HG02623 (cell line): ENCODE data around the gene UCK2.

Experiments
- ATAC-seq: cut with Tn5 transposase; IDR thresholded peaks from one replicate; pipeline ENCODE4 v1.9.1; 2021; ENCODE audit warnings: moderate library complexity; ENCODE audit not compliant: unreplicated experiment

UCK2 gene

DNA sequence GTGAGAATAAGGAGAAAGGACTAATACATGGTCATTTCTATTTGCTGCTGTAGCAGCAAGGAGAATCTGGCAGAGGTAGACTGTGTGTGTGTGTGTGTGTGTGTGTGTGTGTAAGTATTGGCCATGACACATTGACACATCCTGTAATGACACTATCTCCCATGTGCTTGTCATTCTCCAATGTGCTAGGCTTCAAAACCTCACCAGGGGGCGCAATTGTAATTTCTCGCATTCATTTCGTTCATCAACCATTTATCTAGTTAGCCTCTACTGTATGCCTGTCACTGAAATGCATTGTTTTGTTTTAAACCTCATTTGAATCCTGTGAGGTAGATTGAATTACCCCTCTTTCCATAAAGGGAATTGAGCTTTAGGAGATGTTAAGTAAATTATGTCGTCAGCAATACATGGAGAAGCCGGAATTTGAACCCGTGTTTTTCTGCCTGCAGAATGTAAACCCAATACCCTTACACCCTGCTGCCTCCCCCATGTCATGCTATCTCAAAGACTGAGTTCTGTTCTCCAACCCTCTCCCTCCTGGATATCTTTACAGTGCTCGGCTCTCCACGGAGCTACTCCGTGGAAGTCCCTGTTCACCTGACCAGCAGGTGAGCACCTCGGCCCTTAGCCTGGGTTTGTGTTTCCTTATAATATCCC lies 100.8 kb downstream of the UCK2 start:
- no peak for ATAC-seq

DNA sequence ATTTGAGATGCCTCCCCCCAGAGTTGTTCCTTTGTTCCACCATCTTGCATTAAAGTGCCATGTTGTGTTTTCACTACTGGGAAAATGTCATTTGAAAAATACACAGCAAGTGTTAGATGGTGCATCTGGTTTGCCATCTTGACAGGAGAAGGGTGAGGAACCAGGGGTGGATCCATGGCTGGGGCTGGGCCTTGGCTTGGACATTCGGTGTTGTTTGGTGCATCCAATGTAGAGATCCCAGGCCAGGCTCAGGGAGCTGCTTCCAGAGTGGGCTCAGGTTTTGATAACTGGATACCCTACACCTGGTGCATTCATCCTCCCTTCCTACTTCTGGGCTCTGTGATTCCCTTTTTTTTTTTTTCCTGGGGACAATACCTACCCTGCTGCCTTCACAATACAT lies 103.5 kb downstream of the UCK2 start:
- no peak for ATAC-seq

DNA sequence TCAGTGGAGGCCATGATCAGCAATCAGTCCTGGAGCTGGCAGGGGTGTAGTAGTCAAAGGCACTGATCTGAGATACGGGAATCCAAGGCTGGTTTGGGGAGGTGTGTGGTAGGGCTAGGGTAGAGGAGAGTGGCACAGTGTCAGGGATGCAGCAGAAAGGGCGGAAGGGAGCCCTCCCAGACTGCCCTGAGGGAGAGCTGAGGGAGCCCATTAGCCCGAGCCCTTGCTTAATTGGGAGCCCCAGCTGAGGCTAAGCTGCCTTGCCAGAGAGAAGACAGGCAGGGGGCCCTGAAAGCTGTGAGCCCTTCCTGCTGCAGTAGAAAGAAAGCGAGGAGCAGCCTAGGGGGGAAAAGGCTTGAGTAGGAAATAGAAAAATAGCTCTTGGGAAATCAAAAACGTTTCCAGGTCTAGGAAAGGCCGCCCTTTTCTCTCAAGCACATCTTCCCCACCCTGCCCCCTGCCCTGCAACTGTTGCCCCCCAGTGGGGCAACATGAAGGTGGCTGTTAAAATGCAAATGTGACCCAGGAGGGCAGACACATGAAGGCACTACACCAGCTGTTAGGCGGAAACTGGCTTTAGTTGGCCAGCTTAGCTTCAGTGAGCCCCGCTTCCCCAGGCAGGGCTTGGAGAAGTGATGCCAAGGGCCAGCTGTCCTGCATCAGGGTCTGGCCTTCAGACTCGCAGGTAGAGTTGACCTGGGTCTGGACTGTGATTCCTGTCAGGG lies 106.2 kb downstream of the UCK2 start:
- no peak for ATAC-seq

DNA sequence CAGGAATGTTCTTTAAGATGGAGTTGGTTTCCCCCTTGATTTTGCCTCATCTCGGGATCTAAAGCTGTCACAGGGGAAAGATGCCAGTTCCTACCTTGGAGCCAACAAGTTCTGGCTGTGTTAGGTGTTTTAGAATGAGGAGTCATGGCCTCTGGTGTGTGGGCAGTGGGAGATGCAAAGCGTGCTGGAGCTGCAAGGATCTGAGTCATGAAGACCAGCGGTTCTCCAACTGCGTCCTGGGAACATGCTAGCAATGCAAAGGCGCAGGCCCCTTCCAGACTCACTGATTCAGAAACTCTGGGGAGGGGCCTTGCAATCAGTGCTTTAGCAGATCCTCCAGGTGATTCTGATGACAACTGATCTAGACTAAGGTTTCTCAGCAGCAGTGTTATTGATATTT lies 109.1 kb downstream of the UCK2 start:
- no peak for ATAC-seq

DNA sequence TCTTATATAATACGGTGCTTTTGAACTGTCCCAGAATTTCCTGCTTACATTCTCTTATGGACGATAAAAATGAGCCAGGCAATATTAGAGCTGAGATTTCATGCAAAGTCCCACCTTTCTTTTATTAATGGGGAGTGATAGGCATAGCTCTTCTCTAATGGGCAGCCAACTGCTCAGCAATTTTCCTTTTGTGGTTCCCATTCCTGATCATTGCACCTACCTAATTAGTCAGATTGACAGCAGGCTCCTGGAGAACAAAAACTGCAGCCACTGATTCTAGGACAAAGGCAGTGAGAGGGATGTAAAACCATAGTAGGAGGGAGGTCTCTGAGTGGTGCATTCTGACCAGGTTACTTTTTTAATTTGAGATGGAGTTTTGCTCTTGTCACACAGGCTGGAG lies 110.4 kb downstream of the UCK2 start:
- no peak for ATAC-seq

DNA sequence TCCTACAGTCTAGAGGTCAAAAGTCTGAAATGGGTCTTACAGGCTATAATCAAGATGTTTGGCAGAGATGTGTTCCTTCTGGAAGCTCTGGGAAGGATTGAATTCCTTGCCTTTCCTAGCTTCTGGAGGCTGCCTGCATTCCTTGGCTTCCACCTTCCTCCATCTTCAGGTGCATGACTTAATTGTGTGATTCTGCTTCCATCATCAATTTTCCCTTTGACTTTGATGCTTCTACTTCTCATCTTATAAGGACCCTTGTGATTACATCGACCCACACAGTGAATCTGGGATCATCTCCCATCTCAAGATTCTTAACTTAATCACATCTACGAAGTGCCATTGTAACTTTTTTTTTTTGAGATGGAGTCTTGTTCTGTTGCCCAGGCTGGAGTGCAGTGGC lies 111.4 kb downstream of the UCK2 start:
- no peak for ATAC-seq

DNA sequence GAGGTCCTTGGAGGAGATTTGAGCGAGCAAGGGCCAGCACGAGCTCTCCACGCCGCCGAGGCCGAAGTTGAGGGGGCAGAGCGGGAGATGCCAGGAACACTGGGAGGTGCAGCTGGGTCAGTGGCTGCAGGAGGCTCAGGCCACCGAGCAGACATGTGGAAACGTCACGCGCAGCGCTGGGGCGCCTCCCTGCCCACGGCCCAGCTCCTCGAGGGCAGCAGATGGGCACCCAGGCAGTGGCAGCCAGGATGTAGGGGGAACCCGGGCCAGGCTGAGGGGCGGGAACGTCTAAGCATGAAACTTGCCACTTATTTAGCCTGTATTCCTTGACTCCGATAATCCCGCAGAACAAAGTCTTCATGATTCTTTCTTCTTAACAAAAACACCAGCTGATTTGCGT lies 114.1 kb downstream of the UCK2 start:
- no peak for ATAC-seq

DNA sequence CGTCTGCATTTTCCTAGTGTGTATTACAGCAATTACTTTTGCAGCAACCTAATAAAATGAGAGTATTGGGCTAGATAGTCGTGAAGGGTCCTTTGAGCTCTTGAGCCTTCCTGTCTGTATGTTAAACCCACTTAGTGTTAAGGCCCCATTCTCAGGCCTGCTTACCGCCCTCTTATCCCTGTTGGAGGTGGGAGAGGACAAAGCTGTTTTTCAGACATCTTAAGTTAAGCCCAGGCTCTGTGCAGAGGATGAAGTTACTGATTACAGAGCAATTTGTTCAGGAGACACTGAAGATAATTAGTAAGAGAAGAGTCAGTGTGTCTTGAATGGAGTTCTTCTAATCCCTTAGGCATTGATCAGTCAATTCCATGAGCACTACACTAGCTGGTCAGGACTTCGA lies 114.6 kb downstream of the UCK2 start:
- ATAC-seq: no peak

DNA sequence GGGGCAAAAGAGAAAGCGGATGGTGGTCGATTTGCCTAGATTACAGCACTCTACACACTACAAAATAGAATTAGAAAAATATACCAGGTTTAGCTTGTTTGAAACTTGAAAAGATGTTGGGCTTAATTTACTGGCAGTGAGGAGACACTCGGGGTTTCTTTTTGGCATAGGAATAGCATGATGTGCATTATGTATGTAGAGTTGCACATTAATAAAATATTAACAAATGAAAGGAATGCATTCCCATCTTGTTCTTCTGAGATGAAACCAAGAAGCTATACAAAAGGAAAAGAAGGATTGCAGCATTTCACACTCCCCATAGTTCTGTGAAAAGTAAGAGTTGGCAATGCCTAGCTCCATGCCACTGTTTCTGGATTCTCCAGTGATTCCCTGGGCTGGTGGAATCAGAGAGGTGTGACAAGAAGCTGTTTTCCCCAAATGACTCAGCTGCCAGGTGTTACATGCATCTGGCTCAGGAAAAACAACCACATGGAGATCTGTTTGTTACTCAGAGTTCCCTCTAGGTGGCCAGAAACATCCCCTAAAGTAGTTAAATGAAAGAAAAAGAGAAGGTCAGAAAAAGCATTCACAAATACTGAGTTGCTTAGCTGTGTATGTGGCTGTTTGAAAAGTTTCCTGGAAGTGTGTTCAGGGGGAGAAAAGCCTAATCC lies 115.6 kb downstream of the UCK2 start:
- no peak for ATAC-seq

DNA sequence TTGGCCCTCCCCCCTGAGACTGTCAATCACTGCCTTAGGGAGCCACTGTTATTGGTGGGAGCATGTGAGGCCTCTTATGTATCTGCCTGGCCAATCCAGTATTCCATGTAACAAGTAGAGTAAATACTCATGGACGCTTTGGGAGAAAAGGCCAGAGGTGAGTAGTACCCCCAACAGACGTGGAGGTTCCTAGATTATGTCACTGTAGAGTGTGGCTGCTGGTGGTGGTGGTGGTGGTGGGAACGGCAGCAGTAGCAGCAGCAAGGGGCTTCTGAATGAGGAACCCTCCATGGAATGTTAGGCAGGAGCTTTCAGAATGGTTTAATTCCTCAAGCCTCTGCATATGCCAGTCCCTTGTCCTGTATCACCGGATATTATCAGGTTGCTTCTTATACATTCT lies 118.5 kb downstream of the UCK2 start:
- no peak for ATAC-seq

DNA sequence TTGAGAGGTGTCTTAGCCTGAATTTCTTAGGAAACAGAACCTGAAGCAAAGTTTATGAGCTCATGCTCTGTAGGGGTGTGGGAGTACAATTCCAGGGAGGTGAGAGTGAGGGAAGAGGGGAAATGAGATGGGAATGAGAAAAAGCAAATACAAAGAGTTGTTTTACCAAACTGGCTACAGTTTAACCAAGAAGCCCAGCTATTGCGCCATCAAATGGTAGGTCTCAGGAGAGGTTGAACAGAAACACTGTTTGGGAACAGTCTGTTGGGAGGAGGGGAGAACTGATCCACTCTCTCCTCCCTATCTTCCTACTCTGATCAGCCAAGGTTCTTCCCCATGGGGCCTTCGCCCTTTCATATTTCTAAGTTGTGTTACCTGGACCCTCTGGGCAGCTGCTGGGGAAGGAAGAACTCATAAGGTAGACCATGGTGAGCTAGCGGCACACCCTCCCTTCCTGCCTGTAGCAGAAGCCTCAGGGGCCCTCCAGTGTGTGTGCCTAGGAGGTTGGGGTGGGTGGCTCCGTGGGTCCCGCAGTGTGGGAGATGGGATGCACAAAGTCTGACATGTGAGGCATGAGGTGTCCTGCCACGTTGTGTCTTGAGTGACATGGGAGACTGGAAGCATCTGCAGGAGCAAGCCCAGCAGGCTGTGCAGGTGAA lies 120.5 kb downstream of the UCK2 start:
- no peak for ATAC-seq

DNA sequence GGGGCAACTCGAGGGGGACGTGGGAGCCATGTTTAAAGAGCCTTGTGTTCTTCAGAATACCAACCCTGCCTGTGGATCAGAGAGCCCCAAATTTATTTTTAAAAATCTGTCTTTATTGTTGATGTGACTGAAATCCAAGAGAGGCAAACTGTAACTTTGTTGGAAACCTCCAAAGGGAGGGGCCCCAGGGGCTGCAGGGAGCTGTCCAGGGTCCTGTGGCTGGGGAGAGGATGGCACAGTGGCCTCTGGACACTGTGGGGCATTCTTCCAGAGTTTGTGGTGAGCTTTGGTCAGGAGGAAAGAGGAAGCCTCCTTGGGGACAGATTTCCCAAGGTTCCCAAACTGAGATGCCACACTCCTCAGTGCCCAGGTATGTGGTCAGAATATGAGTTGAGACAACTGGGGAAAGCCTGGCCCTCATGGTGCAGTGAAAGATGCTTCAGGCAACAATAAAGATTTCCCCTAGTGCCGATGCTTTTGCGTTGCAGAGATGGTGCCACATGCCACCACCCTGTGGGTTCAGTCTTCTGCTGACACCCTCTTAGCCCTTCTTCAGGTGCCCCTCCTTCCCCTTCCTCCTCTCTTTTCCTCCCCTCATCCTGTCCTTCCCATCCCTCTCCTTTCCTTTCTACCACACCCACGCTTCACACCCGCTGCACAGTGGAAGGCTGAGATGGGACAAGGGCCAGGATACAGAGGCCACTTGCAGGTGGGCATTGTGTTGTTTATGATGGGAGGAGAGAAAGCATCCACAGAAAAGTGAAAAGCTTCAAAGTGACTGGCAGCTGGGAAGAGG lies 122.1 kb downstream of the UCK2 start:
- no peak for ATAC-seq

DNA sequence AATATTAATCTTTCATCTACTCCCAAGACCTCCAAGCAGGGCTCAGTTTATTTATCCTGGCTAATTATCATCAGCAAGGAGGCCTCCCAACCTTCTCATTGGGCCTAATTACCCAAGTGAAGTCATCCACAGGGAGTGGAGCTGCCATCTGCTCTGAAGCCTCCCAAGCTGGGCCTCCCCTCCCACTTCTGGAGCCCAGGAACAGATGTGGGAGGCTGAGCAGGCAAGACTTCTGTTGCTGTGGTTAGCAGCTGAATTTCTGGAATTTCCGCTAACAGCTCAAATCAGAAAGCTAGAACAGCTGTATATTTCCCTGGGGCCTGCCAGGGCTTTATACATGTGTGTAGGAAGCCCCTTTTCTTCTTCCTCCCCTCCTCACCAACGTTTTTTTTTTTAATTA lies 127.5 kb downstream of the UCK2 start:
- ATAC-seq: no peak

DNA sequence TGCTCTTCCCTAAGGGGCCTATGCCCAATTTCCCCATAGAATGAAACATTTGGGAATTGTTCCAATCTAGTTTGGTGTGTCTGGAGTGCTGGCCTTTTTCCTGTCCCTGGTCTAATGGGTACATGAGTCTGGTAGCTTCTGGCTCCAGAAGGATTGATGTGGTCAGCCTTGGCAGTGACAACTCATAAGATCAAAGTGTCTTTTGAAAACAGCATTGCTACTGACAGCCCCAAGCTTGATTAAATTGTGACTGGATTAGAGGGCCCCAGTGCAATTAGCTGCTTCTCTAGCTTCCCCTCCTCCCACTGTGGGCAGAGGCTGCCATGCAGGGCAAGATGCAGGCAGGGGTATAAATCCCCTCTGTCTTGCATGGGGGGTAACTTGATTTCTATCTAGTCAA lies 130.9 kb downstream of the UCK2 start:
- ATAC-seq: no peak

DNA sequence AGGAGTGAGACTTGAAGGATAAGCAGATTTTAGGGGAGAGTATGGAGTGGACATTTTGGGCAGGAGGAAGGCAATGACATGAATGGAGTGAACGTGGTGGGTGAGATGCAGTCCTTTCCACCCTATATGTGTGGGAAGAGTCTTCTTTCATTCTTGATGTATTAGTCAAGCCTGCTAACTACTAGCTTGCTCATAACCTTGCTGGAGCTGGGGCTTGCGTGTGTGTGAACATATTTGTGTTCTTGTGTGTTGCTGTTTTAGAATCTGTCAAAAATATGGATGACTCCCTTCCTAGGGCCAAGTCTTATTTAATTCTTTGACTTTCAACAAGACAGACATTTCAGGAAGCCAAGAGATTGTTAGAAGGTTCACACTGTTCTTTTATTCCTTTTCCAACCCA lies 132.7 kb downstream of the UCK2 start:
- ATAC-seq: no peak

DNA sequence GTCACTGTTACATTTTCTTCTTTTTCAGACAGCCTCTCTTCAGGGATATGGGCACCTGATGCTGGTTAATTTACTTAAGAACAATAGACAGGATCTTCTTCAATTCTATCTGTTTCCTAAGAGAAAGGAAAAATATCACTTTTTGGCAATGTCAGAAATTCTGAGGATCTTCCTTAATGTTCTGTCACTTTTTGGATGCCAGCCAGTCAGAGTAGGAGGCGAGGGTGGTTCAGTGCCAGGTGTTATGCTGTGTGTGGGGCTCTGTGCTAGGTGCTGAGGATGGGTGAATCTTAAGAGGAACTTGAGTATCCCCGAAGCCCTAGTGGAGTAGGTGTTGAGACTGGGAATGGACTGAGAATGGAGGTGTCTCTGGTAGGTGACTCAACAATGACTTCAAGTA lies 133.5 kb downstream of the UCK2 start:
- ATAC-seq: no peak
